Neuron (in vitro differentiated cells): ENCODE data around the gene GNB1L.

Experiments
- H2AFZ ChIP-seq: one replicate; pipeline ENCODE4 v1.6.1; 2013; ENCODE audit warnings: low read depth, mild to moderate bottlenecking, inconsistent platforms, low read length, moderate library complexity
- H3K27me3 ChIP-seq: one replicate; pipeline ENCODE4 v1.6.1; 2013; ENCODE audit warnings: low read length; ENCODE audit not compliant: insufficient read depth
- H3K36me3 ChIP-seq: one replicate; pipeline ENCODE4 v1.6.1; 2013; ENCODE audit warnings: low read length; ENCODE audit not compliant: insufficient read depth
- H3K4me1 ChIP-seq: one replicate; pipeline ENCODE4 v1.6.1; 2013; ENCODE audit warnings: low read length; ENCODE audit not compliant: insufficient read depth
- H3K4me3 ChIP-seq: 2 replicates; pipeline ENCODE4 v1.5.1; 2013; ENCODE audit warnings: mild to moderate bottlenecking, low read length, moderate library complexity
- H3K9me3 ChIP-seq: one replicate; pipeline ENCODE4 v1.6.1; 2013; ENCODE audit warnings: low read length

Gene GNB1L

GRCh38 chr22:19761725-19762567, 92.7 kb downstream of the GNB1L start:
- H3K9me3 ChIP-seq, result peaks cover 11% of the 10 kb centered on the region
- peaks cover 88% of the 10 kb centered on the region for H3K27me3 ChIP-seq
- H3K4me3 ChIP-seq, result no peak overlapping the region
- peaks cover 3% of the 10 kb centered on the region for H3K4me1 ChIP-seq
- H3K36me3 ChIP-seq, result no peaks in the 10 kb centered on the region
- no peak overlapping the region for H2AFZ ChIP-seq

GRCh38 chr22:19760951-19761724, 93.5 kb downstream of the GNB1L start:
- H3K4me3 ChIP-seq, result no peak overlapping the region
- H3K4me1 ChIP-seq, result peaks cover 3% of the 10 kb centered on the region
- H3K27me3 ChIP-seq, result peaks cover 88% of the 10 kb centered on the region
- peaks cover 11% of the 10 kb centered on the region for H3K9me3 ChIP-seq
- no peak overlapping the region for H2AFZ ChIP-seq
- no peaks in the 10 kb centered on the region for H3K36me3 ChIP-seq

GRCh38 chr22:19760058-19760950, 94.4 kb downstream of the GNB1L start, which contains the start of gene TBX1:
TBX1 (plus strand) TSS chr22:19760778; CDS start chr22:19760844, 66 bp downstream.
- peaks cover 6% of the 10 kb centered on the region for H3K4me1 ChIP-seq
- H3K27me3 ChIP-seq, result peaks cover 90% of the 10 kb centered on the region
- H3K9me3 ChIP-seq, result peaks cover 11% of the 10 kb centered on the region
- no peaks in the 10 kb centered on the region for H3K36me3 ChIP-seq
- no peak within 1 kb of the TSS for H2AFZ ChIP-seq
- H3K4me3 ChIP-seq, result no peak within 1 kb of the TSS

GRCh38 chr22:19759427-19760057, 95.1 kb downstream of the GNB1L start:
- H2AFZ ChIP-seq, result no peak overlapping the region
- peaks cover 11% of the 10 kb centered on the region for H3K9me3 ChIP-seq
- peaks cover 90% of the 10 kb centered on the region for H3K27me3 ChIP-seq
- H3K4me1 ChIP-seq, result peaks cover 7% of the 10 kb centered on the region
- no peak overlapping the region for H3K4me3 ChIP-seq
- no peaks in the 10 kb centered on the region for H3K36me3 ChIP-seq

GRCh38 chr22:19758896-19759426, 95.7 kb downstream of the GNB1L start:
- Histone ChIP-seq H3K9me3 (peaks cover 10% of the 10 kb centered on the region), H3K4me3 (no peak overlapping the region), H3K36me3 (no peaks in the 10 kb centered on the region), H3K4me1 (peaks cover 7% of the 10 kb centered on the region), H3K27me3 (peaks cover 90% of the 10 kb centered on the region), H2AFZ (no peak overlapping the region)

GRCh38 chr22:19757985-19758895, 96.4 kb downstream of the GNB1L start:
- no peak overlapping the region for H2AFZ ChIP-seq
- H3K4me3 ChIP-seq, result no peak overlapping the region
- peaks cover 90% of the 10 kb centered on the region for H3K27me3 ChIP-seq
- peaks cover 7% of the 10 kb centered on the region for H3K4me1 ChIP-seq
- peaks cover 2% of the 10 kb centered on the region for H3K9me3 ChIP-seq
- no peaks in the 10 kb centered on the region for H3K36me3 ChIP-seq

- Histone ChIP-seq H3K9me3 (no peaks in the 10 kb centered on the region), H3K4me3 (no peak overlapping the region), H3K36me3 (no peaks in the 10 kb centered on the region), H3K4me1 (peaks cover 7% of the 10 kb centered on the region), H2AFZ (no peak overlapping the region), H3K27me3 (peaks cover 90% of the 10 kb centered on the region)
These were observed 97.3 kb downstream of the GNB1L start for GRCh38 chr22:19757140-19757984.

- no peak overlapping the region for H3K4me3 ChIP-seq
- H3K4me1 ChIP-seq, result peaks cover 7% of the 10 kb centered on the region
- H2AFZ ChIP-seq, result no peak overlapping the region
- no peaks in the 10 kb centered on the region for H3K36me3 ChIP-seq
- H3K9me3 ChIP-seq, result no peaks in the 10 kb centered on the region
- peaks cover 90% of the 10 kb centered on the region for H3K27me3 ChIP-seq
These were observed 98.2 kb downstream of the GNB1L start for GRCh38 chr22:19756288-19757128.

- Histone ChIP-seq H3K4me1 (peaks cover 5% of the 10 kb centered on the region), H3K9me3 (no peaks in the 10 kb centered on the region), H3K27me3 (peaks cover 91% of the 10 kb centered on the region), H3K4me3 (no peak overlapping the region), H2AFZ (no peak overlapping the region), H3K36me3 (no peaks in the 10 kb centered on the region)
These were observed 98.9 kb downstream of the GNB1L start for GRCh38 chr22:19755722-19756287.

GRCh38 chr22:19755145-19755710, 99.4 kb downstream of the GNB1L start:
- Histone ChIP-seq H2AFZ (no peak overlapping the region), H3K4me1 (peaks cover 5% of the 10 kb centered on the region), H3K27me3 (peaks cover 93% of the 10 kb centered on the region), H3K9me3 (no peaks in the 10 kb centered on the region), H3K36me3 (no peaks in the 10 kb centered on the region), H3K4me3 (no peak overlapping the region)
